Adipose tissue (tissue), 3 donors: ENCODE results near the gene TMEM167B. TPM values are rescaled to one million over a fixed set of nuclear protein-coding genes. Genes with fewer than 3 reads are reported as not detected.

Experiments
- H3K27ac ChIP-seq: one replicate; pipeline ENCODE4 v1.5.1; 2013; ENCODE audit warnings: low read depth, low read length
- WGBS, 3 donors: extraction: QIAGEN DNeasy Blood & Tissue Kit; methylation state at CpG; one replicate each; pipeline ENCODE4 v1.1.7; 2013; 5-methylcytosine and 5-hydroxymethylcytosine counted together
- polyA plus RNA-seq, 3 donors: library from polyadenylated mRNA; stranded (reverse); fragments of 200-250 nt; gene quantifications; one replicate each; pipeline ENCODE4 v1.2.3, GENCODE V29; 2013
- donor health status: healthy with polysubstance abuse.
- donor health status: Bipolar disorder and iron deficiency.
- donor health status: healthy.

The TMEM167B gene
- polyA plus RNA-seq, 3 donors: 15.4 to 25.5 (median 18.8) TPM

DNA sequence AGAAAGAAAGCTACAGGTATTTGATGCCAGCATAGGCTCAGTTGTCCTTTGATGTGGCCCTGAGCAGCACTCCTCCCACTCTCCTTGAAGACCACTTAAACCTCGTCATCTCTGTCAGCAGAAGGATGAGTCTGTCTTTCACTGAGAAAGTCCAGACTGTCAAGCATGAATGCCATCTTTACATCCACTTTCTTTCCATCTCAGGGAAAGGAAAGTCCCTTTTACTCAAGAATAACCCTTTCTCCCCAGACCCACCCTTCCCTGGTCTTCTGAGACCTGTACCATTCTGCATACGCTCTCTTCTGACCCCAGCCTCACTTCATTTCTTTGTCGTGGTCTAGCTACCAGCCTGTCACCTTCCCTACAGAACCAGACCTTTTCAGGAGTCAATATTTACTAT is 19.3 kb downstream of the TMEM167B start:
- 57 to 71% (median 64%) methylated on average over 3 of the region's 3 CpGs for WGBS, 3 donors
- H3K27ac ChIP-seq: no peak overlapping the region

DNA sequence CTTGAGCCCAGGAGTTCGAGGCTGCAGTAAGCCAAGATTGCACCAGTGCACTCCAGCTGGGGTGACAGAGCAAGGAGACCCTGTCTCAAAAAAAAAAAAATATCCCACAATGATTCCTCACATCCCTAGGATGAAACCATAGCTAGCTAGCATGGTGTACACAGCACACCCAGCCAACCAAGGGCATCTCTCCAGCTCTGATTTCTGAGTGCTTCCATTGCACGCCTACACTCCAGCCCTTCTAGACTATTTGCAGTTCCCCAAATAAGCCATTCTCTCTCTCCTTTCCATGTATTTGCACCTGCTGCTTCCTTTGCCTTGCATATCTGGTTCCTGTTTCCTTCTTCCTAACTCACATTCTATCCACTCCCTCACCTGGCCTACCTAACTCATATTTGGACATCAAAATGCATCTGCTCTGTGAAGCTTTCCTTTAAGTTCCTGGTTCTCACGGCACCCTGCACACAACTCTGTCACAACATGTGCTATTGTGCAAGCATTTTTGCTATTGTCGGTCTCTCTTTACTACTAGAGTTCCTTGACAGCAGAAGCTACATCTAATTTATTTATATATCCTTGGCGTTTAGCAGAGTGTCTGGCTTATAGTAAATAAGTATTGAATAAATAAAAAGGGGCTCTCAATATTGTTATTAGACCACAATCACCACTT is 21.0 kb downstream of the TMEM167B start:
- no peak overlapping the region for H3K27ac ChIP-seq
- WGBS, 3 donors: 56 to 81% (median 61%) methylated on average over 5 of the region's 5 CpGs

DNA sequence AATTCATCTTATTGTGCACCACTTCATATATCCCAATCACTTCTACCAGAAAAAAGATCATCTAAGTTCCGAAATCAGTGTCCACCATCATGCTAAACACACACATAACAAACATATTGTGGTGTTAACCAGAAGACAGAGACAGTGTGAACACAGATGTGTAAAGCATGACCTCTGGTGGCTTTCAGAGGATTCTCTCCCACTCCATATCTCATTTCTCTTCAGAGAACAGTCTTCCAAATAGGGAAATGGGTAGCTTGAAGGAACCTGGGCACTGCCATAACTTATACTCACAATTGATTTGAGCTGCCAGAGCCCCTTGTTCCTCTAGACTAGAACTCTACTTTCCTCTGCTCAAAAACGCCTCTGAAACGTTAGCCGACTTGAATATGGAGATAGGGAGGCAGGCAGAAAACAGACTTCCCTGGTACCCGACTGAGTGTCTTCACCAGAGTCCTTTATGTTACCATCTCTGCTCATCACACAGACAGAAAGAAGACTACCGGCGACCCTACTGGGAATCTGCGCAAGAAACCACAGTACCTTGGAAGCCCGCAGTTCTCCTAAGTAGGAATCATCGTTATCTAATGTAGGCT is 21.6 kb downstream of the TMEM167B start:
- H3K27ac ChIP-seq: no peak overlapping the region
- WGBS, 3 donors: 20 to 39% (median 21%) methylated on average over 10 of the region's 10 CpGs

DNA sequence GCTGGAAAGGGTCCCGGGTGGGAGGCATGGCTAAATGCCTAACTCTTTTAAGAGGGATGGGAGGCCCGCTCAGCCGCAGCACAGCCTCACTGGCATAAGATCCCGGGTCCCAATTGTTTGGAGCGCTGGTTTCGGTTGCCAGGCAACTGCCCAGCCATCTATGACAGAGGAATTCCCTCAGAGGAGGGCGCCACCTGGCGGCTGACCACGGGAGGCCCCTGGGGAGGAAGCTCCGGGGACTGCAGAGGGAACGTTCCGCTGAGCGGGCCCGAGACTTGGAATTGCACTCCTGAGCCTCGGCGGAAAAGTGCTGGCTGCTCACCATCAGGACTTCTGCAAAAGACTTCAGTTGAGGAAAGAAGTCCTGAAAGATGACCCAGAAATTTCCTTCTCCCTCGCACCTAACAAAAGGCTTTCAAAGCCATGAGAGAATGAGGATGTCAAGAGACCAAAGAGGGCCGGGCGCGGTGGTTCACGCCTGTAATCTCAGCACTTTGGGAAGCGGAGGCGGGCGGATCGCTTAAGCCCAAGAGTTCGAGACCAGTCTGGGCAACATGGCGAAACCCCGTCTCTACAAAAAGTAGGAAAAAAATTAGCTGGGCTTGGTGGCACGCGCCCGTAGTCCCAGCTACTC is 22.2 kb downstream of the TMEM167B start:
- WGBS, 3 donors: 7 to 12% (median 8%) methylated on average over 31 of the region's 31 CpGs
- no peak overlapping the region for H3K27ac ChIP-seq

DNA sequence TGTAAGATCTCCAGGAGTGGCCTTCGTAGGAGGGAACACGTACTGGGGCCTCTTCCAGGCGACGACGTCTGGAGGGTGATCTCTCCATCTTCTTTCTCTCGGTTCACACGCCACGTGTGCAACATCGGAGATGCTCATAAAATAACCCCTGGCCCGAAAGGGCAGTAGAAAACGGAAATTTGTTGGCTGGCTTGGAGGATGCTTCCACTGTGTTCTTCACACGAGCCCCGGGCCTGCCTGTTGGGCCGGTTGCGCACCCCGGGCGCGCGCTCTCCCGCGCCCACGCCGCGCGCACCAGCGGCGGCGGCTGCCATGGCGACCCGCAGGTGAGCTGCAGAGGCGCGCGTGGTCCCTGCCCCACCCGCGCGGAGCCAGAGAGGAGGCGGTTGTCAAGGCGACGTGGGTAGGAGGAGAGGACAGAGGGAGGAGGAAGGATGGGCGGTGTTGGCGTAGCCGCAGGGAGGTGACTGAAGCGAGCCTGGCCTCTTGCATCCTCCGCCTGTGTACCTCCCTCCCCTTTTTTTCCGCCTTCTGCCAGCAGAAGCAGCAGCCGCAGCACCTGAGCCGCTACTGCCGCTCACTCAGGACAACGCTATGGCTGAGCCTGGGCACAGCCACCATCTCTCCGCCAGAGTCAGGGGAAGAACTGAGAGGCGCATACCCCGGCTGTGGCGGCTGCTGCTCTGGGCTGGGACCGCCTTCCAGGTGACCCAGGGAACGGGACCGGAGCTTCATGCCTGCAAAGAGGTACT is 23.2 kb downstream of the TMEM167B start, which contains the start of gene ELAPOR1:
ELAPOR1 (plus strand) TSS at position 526 of the 752 bp plus-strand sequence; CDS start at position 595, 69 bp downstream.
- WGBS, 3 donors: 2% methylated on average over 53 to 56 of the region's 56 CpGs
- H3K27ac ChIP-seq: no peak within 1 kb of the TSS

GRCh38 chr1:109114342-109114674 is 23.7 kb downstream of the TMEM167B start:
- no peak overlapping the region for H3K27ac ChIP-seq
- WGBS, 3 donors: 4 to 8% (median 7%) methylated on average over 12 of the region's 12 CpGs

DNA sequence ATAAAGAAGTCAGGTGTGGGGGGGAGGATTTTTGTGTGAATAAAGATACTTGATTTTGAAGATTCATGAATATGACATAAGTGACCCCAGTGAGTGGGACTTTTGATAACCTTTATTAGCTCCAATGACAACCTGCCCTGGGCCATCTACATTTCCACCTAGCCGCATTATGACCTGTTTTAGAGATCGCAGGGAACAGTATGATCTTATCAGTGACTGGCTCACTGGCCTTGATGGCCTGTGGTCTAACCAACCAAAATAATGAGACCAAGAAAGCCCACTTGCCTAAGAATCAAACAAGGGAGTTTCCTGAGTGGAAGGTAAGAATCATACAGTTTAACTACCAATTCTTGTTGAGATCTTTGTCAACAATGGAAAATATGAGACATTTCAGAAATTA is 25.1 kb downstream of the TMEM167B start:
- no peak overlapping the region for H3K27ac ChIP-seq
- WGBS, 3 donors: 60 to 91% (median 80%) methylated on average over 2 of the region's 2 CpGs

- WGBS, 3 donors: 46 to 83% (median 83%) methylated on average over 1 of the region's 1 CpG
- no peak overlapping the region for H3K27ac ChIP-seq
Measured at GRCh38 chr1:109116286-109116685, 25.7 kb downstream of the TMEM167B start.

- no peak overlapping the region for H3K27ac ChIP-seq
- 68 to 81% (median 74%) methylated on average over 3 of the region's 3 CpGs for WGBS, 3 donors
Measured at GRCh38 chr1:109118089-109118488, 27.5 kb downstream of the TMEM167B start.

GRCh38 chr1:109120356-109120755 is 29.8 kb downstream of the TMEM167B start:
- 91 to 94% (median 92%) methylated on average over 5 of the region's 5 CpGs for WGBS, 3 donors
- no peak overlapping the region for H3K27ac ChIP-seq

DNA sequence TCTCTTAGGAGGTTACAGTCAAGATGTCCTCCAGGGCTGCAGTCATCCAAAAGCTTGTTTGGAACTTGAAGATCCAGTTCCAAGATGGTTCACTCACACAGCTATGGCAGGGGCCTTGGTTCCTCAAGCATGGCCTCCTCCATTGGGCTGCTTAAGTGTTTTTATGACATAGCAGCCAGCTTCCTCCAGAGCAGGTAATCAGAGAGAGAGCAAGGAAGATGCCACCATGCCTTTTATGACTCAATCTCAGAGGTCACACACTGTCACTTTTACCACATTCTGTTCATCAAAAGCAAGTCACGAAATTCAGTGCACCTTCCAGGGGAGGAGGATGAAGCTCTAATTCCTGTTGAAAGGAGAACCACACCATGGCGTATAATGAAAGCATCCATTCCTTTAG is 40.5 kb downstream of the TMEM167B start:
- 56 to 100% (median 93%) methylated on average over 2 of the region's 2 CpGs for WGBS, 3 donors
- H3K27ac ChIP-seq: no peak overlapping the region

GRCh38 chr1:109131800-109132199 is 41.2 kb downstream of the TMEM167B start:
- H3K27ac ChIP-seq: no peak overlapping the region

GRCh38 chr1:109133002-109133706 is 42.6 kb downstream of the TMEM167B start:
- 41 to 67% (median 66%) methylated on average over 4 of the region's 4 CpGs for WGBS, 3 donors
- H3K27ac ChIP-seq: no peak overlapping the region

DNA sequence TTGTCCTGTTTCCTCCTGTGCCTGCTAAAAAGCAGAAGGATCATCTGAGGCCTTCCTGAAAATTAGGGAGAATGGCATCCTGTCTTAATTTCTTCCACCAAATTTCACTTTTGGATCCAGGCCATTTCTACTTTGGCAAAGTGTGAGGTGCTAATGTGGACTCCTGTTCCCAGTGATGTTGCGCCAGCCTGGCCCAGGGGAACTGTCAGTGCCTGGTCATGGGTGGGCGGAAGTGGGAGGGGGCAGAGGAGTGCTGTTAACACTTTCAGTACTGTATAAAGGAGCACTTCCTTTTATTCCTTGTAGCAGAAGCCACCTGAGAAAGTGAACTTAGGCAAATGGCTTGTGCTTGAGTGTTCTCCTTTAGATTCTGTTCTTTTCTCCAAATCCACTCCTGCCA is 43.3 kb downstream of the TMEM167B start:
- 9 to 22% (median 22%) methylated on average over 2 of the region's 2 CpGs for WGBS, 3 donors
- no peak overlapping the region for H3K27ac ChIP-seq

- H3K27ac ChIP-seq: no peak overlapping the region
Measured at GRCh38 chr1:109134423-109134822, 43.9 kb downstream of the TMEM167B start.

DNA sequence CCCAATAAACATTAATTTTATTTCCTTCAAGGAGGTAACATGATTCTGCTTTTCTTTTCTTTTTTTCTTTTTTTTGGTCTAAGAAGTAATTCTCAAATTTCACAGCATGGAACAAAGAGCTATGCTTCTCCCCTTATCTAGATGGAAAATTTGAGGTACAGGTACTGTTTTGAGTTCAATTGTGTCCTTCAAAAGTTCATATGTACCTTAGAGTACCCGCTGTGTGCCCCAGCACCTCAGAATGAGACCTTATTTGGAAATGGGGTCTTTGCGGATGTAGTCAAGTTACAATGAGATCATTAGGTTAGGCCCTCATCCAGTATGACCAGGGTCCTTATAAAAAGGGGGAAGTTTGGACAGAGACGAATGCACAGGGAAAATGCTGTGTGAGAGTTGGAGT is 45.4 kb downstream of the TMEM167B start:
- 79 to 85% (median 84%) methylated on average over 3 of the region's 3 CpGs for WGBS, 3 donors
- H3K27ac ChIP-seq: no peak overlapping the region

More at GRCh38 chr1:109134423-109134822, 43.9 kb downstream of the TMEM167B start:
- 26 to 47% (median 39%) methylated on average over 7 of the region's 7 CpGs for WGBS, 3 donors

- 53 to 88% (median 85%) methylated on average over 6 of the region's 6 CpGs for WGBS, 3 donors
- H3K27ac ChIP-seq: no peak overlapping the region
Measured at GRCh38 chr1:109136766-109137165, 46.2 kb downstream of the TMEM167B start.

- H3K27ac ChIP-seq: no peak overlapping the region
- 33 to 87% (median 86%) methylated on average over 3 of the region's 3 CpGs for WGBS, 3 donors
Measured at GRCh38 chr1:109137958-109138357, 47.4 kb downstream of the TMEM167B start.

GRCh38 chr1:109138358-109138757 is 47.8 kb downstream of the TMEM167B start:
- H3K27ac ChIP-seq: no peak overlapping the region
- WGBS, 3 donors: 40 to 77% (median 67%) methylated on average over 3 of the region's 3 CpGs
